ENCODE results near the gene TUT7.

Gene TUT7

GRCh38 chr9:86354818-86355309 is 654 bp upstream of the TUT7 start (continued):
- peak; percentile 83; the same call in 1 of the 2 replicates for TF ChIP-seq ZNF777 (tag by site-specific recombination; IDR thresholded peaks at IDR 0.05; ENCODE audit: borderline replicate concordance)

DNA sequence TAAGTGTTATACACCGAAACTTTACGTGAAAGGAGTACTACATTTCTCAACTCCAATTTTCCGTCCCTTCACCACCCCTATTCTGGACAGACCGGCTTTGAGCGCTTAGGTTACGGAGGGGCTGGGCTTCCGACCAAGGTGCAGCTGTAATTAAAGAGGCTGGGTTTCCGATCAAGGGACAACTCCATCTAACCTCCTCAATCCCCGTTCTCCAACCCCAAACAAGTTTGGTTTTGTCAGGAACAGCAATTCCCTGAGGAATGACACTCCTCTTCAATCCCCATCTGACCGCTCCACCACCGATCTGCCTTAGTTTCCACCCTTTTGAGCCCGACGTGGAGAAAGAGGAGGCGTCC is 577 bp downstream of the TUT7 start:
- POLR2A ChIA-PET, result interaction anchor here (0.9 kb wide), 1 partner anchor 71 kb away, joined by 3 read pairs; the partner anchor contains the start of gene ISCA1
- CTCF ChIA-PET, result interaction anchor here (0.6 kb wide), 1 partner anchor 897 kb away, joined by 3 read pairs; no protein-coding TSS in a partner anchor
- peaks cover 8% of the 10 kb centered on the region for H3K4me1 ChIP-seq (ENCODE audit: control insufficient read depth, insufficient read depth, low read length)

DNA sequence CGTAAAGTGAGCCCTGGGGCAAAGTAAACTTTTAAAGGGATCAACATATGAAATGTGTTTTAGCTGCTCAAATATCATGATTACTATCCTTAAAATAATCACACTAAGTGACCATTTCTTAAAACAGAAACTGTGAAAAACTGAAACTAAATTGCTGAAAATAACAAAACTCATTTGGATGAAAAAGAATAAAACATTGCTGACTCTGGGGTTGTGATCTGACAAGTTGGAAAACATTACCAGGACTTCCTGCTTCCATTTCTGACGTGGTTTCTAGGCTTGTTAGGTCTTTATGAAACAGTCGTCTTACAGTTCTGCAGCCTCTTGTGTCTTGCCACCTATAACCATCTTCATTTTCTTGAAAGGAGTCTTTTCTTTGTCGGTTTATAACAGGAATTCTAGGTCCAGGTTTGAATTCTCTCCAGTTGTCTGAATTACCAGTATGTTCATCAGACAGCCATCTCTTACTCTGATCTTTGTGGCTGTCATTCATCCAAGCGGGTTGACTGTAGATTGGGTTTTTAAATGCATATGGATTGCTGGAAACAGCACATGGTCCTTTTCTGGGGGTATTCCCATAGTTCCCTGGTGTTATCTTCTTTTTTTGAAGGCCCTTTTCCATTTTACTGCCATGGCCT is 1.7 kb downstream of the TUT7 start:
- H3K36me3 ChIP-seq (ENCODE audit: control insufficient read depth in 2 of 2, insufficient read depth in 1 of 2, low read length in 2 of 2), result peaks cover 0 to 6% of the 10 kb centered on the region in 2 experiments; a peak in 1 of 3 replicates
- no peaks in the 10 kb centered on the region for H3K9me3 ChIP-seq (ENCODE audit: control insufficient read depth, insufficient read depth, low read depth, low read length)
- no peak overlapping the region for H3K27ac ChIP-seq (ENCODE audit: extremely low read depth, low read depth, low read length)
- ChIA-PET POLR2A (interaction anchor here (1.0 kb wide), 1 partner anchor 70 kb away, joined by 4 read pairs; the partner anchor contains the start of gene ISCA1), CTCF (no interaction called here)
- H3K4me1 ChIP-seq (ENCODE audit: control insufficient read depth, insufficient read depth, low read length), result peaks cover 8% of the 10 kb centered on the region
- H3K4me3 ChIP-seq (ENCODE audit: low read depth, low read length), result peak overlapping the region; percentile 87
- TF ChIP-seq ZBTB20 (tag by site-specific recombination; IDR thresholded peaks at IDR 0.05), result peak; percentile 15; the same call in 1 of the 2 replicates
- TF ChIP-seq ZNF658 (tag by site-specific recombination; IDR thresholded peaks at IDR 0.05), result no peak
- peak; percentile 26; the same call in 1 of the 2 replicates for TF ChIP-seq PRDM4 (tag by site-specific recombination; IDR thresholded peaks at IDR 0.05)
- TF ChIP-seq ZNF626 (tag by site-specific recombination; IDR thresholded peaks at IDR 0.05), result no peak
- TF ChIP-seq PRDM6 (tag by site-specific recombination; IDR thresholded peaks at IDR 0.05), result peak; percentile 71
- 0 out of 2 replicates have a peak, but pooled peaks have one; percentile 37 for TF ChIP-seq ZNF600 (tag by site-specific recombination; IDR thresholded peaks at IDR 0.05)
- TF ChIP-seq ZNF629 (tag by site-specific recombination; IDR thresholded peaks at IDR 0.05), result peak; percentile 40; the same call in 1 of the 2 replicates

More for the DNA sequence above, 577 bp downstream of the TUT7 start:
- Histone ChIP-seq H3K4me3 (ENCODE audit: low read depth, low read length) (peak overlapping the region; percentile 87), H3K9me3 (ENCODE audit: control insufficient read depth, insufficient read depth, low read depth, low read length) (no peaks in the 10 kb centered on the region), H3K36me3 (ENCODE audit: control insufficient read depth in 2 of 2, insufficient read depth in 1 of 2, low read length in 2 of 2) (peaks cover 0 to 6% of the 10 kb centered on the region in 2 experiments; a peak in 1 of 3 replicates), H3K27ac (ENCODE audit: extremely low read depth, low read depth, low read length) (peak overlapping the region; percentile 81)
- TF ChIP-seq GLIS2 (tag by site-specific recombination; IDR thresholded peaks at IDR 0.05), result no peak
- no peak for TF ChIP-seq ZNF302 (tag by site-specific recombination; IDR thresholded peaks at IDR 0.05; ENCODE audit: low read depth)
- TF ChIP-seq SP2 (tag by site-specific recombination; IDR thresholded peaks at IDR 0.05), result peak; percentile 5; the same call in 1 of the 2 replicates
- TF ChIP-seq ZNF585B (tag by site-specific recombination; IDR thresholded peaks at IDR 0.05), result no peak
- TF ChIP-seq ZNF600 (tag by site-specific recombination; IDR thresholded peaks at IDR 0.05), result 0 out of 2 replicates have a peak, but pooled peaks have one; percentile 64
- TF ChIP-seq ZNF677 (tag by site-specific recombination; IDR thresholded peaks at IDR 0.05), result no peak
- no peak for TF ChIP-seq ZBTB44 (tag by site-specific recombination; IDR thresholded peaks at IDR 0.05)
- 0 out of 2 replicates have a peak, but pooled peaks have one; percentile 9 for TF ChIP-seq ZNF10 (tag by site-specific recombination; IDR thresholded peaks at IDR 0.05)
- 0 out of 2 replicates have a peak, but pooled peaks have one; percentile 54 for TF ChIP-seq MZF1 (tag by site-specific recombination; IDR thresholded peaks at IDR 0.05; ENCODE audit: borderline replicate concordance)
- peak; percentile 27; the same call in 1 of the 2 replicates for TF ChIP-seq ZBTB17 (tag by site-specific recombination; IDR thresholded peaks at IDR 0.05)
